KBM-7 (cell line): ENCODE data around the gene GOLGA6L2.

Experiments used
- DNase-seq: peaks from one replicate; pipeline ENCODE4 v3.0.0-alpha.2; 2015
- in situ Hi-C: fragments of 300-500 bp; cut with MboI; formaldehyde crosslinking; loops from 2 replicates; pipeline ENCODE4 v1.14.3; 2020; ENCODE audit warnings: low sequenced_read_pairs, low pct_unique_long_range_greater_than_20kb, mixed read lengths

Gene GOLGA6L2

GRCh38 chr15:23447107-23447500 is at the start of gene GOLGA6L2:
Gene GOLGA6L2 (minus strand): TSS chr15:23447243. CDS start chr15:23447181, 62 bp downstream.
- DNase-seq, result no peak
- in situ Hi-C loops, result no loop called here

- in situ Hi-C loops, result no loop called here
Measured at GRCh38 chr15:23484870-23485269, 37.8 kb upstream of the GOLGA6L2 start.

GRCh38 chr15:23483821-23484299 is 36.8 kb upstream of the GOLGA6L2 start:
- in situ Hi-C loops, result no loop called here
- no peak for DNase-seq

More at GRCh38 chr15:23484870-23485269, 37.8 kb upstream of the GOLGA6L2 start:
- no peak for DNase-seq

GRCh38 chr15:23482764-23483489 is 35.9 kb upstream of the GOLGA6L2 start:
- in situ Hi-C loops, result no loop called here
- no peak for DNase-seq

- no peak for DNase-seq
- in situ Hi-C loops, result no loop called here
Measured at GRCh38 chr15:23482228-23482627, 35.2 kb upstream of the GOLGA6L2 start.

GRCh38 chr15:23477920-23478319 is 30.9 kb upstream of the GOLGA6L2 start:
- no peak for DNase-seq
- in situ Hi-C loops, result no loop called here

- in situ Hi-C loops, result no loop called here
- DNase-seq, result no peak
Measured at GRCh38 chr15:23472678-23473077, 25.6 kb upstream of the GOLGA6L2 start.

- in situ Hi-C loops, result no loop called here
- DNase-seq, result no peak
Measured at GRCh38 chr15:23472033-23472432, 25.0 kb upstream of the GOLGA6L2 start.

- DNase-seq, result peak; percentile 26
- in situ Hi-C loops, result no loop called here
Measured at GRCh38 chr15:23467110-23467600, 20.1 kb upstream of the GOLGA6L2 start.

- DNase-seq, result no peak
- in situ Hi-C loops, result no loop called here
Measured at GRCh38 chr15:23457890-23458289, 10.8 kb upstream of the GOLGA6L2 start.

- no peak for DNase-seq
- in situ Hi-C loops, result no loop called here
Measured at GRCh38 chr15:23446215-23447106, 582 bp downstream of the GOLGA6L2 start.

- DNase-seq, result no peak
- in situ Hi-C loops, result no loop called here
Measured at GRCh38 chr15:23444269-23444668, 2.8 kb downstream of the GOLGA6L2 start.

- DNase-seq, result no peak
- in situ Hi-C loops, result no loop called here
Measured at GRCh38 chr15:23441204-23441603, 5.8 kb downstream of the GOLGA6L2 start.

GRCh38 chr15:23440596-23440995 is 6.4 kb downstream of the GOLGA6L2 start:
- in situ Hi-C loops, result no loop called here
- DNase-seq, result no peak

GRCh38 chr15:23439513-23439912 is 7.5 kb downstream of the GOLGA6L2 start:
- DNase-seq, result no peak
- in situ Hi-C loops, result no loop called here

GRCh38 chr15:23438816-23439466 is 8.1 kb downstream of the GOLGA6L2 start:
- no peak for DNase-seq
- in situ Hi-C loops, result no loop called here

- in situ Hi-C loops, result no loop called here
- DNase-seq, result no peak
Measured at GRCh38 chr15:23437673-23438072, 9.4 kb downstream of the GOLGA6L2 start.

- in situ Hi-C loops, result no loop called here
- DNase-seq, result no peak
Measured at GRCh38 chr15:23437146-23437545, 9.9 kb downstream of the GOLGA6L2 start.

- in situ Hi-C loops, result no loop called here
- DNase-seq, result no peak
Measured at GRCh38 chr15:23436421-23436820, 10.6 kb downstream of the GOLGA6L2 start.
